ENCODE measurements around the gene PCDHGB3. TPM values are rescaled to one million over a fixed set of nuclear protein-coding genes. Genes with fewer than 3 reads are reported as not detected.

PCDHGB3 gene
- total RNA-seq, 1 experiment from 2014 or later, result 0.25 TPM

DNA sequence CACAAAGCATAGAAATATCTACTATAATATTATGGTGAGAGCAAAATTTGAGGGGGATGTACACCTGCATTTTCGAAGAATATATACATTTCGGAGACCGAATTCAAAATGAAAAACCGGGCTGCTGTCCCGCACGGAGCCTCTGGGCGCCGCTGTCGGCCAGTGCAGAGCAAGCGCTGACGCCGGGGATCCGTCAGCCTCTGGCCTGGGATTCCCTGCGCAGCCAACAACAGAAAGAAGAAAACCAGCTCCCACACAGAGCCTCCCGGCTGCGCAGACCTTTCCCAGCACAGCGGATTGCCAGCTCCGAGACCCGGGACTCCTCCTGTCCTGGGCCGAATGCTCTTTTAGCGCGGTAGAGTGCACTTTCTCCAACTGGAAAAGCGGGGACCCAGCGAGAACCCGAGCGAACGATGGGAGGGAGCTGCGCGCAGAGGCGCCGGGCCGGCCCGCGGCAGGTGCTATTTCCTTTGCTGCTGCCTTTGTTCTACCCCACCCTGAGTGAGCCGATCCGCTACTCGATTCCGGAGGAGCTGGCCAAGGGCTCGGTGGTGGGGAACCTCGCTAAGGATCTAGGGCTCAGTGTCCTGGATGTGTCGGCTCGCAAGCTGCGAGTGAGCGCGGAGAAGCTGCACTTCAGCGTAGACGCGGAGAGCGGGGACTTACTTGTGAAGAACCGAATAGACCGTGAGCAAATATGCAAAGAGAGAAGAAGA, 37.9 kb downstream of the PCDHGB3 start, which contains the start of gene PCDHGB6:
Gene PCDHGB6, plus strand, starts transcription at position 232 of the 716 bp plus-strand sequence. Its CDS starts 182 bp downstream, at position 414.

DNA sequence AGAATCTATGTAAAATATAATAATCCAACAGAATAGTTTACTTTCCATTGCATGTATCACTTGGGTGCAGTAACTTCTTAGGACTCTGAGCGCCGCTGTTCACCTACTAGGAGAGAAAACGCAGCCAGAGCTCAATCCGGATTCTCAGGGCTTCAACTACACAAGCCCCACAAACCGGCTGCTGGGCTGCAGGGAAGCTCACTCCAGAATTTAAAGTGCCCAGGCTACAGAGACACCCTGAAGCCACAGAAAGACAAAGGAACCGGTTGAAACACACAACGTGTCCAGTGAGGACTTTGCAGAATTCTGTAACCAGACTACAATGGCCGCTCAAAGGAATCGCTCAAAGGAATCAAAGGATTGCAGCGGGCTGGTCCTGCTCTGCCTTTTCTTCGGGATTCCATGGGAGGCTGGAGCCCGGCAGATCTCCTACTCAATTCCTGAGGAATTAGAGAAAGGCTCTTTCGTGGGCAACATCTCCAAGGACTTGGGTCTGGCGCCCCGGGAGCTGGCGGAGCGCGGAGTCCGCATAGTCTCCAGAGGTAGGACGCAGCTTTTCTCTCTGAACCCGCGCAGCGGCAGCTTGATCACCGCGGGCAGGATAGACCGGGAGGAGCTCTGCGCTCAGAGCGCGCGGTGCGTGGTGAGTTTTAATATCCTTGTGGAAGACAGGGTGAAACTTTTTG, 43.0 kb downstream of the PCDHGB3 start, which contains the start of gene PCDHGA10:
Gene PCDHGA10, plus strand, starts transcription at position 134 of the 686 bp plus-strand sequence. Its CDS starts 189 bp downstream, at position 323.

DNA sequence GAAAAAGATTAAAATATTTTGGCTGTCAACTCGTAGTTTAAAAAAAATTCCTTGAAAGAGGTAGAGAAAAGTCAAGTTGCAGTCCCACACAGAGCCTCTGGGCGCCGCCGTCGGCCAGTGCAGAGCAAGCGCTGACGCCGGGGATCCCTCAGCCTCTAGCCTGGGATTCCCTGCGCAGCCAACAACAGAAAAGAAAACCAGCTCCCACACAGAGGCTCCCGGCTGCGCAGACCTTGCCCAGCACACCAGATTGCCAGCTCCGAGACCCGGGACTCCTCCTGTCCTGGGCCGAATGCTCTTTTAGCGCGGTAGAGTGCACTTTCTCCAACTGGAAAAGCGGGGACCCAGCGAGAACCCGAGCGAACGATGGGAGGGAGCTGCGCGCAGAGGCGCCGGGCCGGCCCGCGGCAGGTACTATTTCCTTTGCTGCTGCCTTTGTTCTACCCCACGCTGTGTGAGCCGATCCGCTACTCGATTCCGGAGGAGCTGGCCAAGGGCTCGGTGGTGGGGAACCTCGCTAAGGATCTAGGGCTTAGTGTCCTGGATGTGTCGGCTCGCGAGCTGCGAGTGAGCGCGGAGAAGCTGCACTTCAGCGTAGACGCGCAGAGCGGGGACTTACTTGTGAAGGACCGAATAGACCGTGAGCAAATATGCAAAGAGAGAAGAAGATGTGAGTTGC, 47.6 kb downstream of the PCDHGB3 start, which contains the start of gene PCDHGB7:
Gene PCDHGB7, plus strand, starts transcription at position 184 of the 679 bp plus-strand sequence. Its CDS starts 183 bp downstream, at position 367.

DNA sequence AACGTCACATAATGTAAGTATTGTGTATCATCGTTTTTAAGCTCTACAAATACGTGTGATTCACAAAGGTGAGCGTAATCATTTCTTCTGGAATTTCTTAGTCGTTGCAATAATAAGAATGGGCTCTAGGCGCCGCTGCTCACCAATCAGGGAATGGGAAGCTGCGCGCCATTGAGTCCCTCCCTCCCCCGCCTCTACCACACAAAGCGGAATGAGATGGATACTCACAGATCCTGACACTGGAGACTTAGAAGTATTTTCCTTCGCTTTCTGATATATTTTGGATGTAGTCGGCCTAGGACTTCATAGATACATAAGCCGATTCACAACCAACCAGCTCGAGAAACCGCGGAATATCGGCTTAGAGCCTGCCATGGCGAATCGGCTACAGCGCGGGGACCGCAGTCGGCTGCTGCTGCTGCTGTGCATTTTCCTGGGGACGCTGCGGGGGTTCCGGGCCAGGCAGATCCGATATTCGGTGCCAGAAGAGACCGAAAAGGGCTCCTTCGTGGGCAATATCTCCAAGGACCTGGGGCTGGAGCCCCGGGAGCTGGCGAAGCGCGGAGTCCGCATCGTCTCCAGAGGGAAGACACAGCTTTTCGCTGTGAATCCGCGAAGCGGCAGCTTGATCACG, 50.9 kb downstream of the PCDHGB3 start, which contains the start of gene PCDHGA11:
Gene PCDHGA11, plus strand, starts transcription at position 197 of the 634 bp plus-strand sequence. Its CDS starts 177 bp downstream, at position 374.

Other genes starting within 250 kb of the PCDHGB3 start
- 0.03 to 0.09 TPM (median 0.06 TPM) in 4 of 5 replicates, not detected in the other for gene PCDHB4, start 248.4 kb upstream of the PCDHGB3 start, total RNA-seq (2022; extraction: Qiagen RNA extraction; ENCODE audit: low read depth)
- 1.2 to 1.9 TPM (median 1.5 TPM) in 5 replicates for gene PCDHB5, start 235.0 kb upstream of the PCDHGB3 start, total RNA-seq (2022; extraction: Qiagen RNA extraction; ENCODE audit: low read depth)
- 0.89 to 1.2 TPM (median 1.1 TPM) in 5 replicates for gene PCDHB6, start 220.2 kb upstream of the PCDHGB3 start, total RNA-seq (2022; extraction: Qiagen RNA extraction; ENCODE audit: low read depth)
- 0.01 TPM in 1 of 5 replicates, not detected in the others for gene PCDHB7, start 197.6 kb upstream of the PCDHGB3 start, total RNA-seq (2022; extraction: Qiagen RNA extraction; ENCODE audit: low read depth)
- gene PCDHB8, start 192.5 kb upstream of the PCDHGB3 start, total RNA-seq (2022; extraction: Qiagen RNA extraction; ENCODE audit: low read depth), result 0.24 to 0.42 TPM (median 0.37 TPM) in 5 replicates
- gene PCDHB16, start 187.9 kb upstream of the PCDHGB3 start, total RNA-seq (2022; extraction: Qiagen RNA extraction; ENCODE audit: low read depth), result 0.05 to 0.10 TPM (median 0.08 TPM) in 4 of 5 replicates, not detected in the other
- gene PCDHB9, start 183.1 kb upstream of the PCDHGB3 start, total RNA-seq (2022; extraction: Qiagen RNA extraction; ENCODE audit: low read depth), result 0.01 to 0.03 TPM in 2 of 5 replicates, not detected in the others
- gene PCDHB10, start 177.9 kb upstream of the PCDHGB3 start, total RNA-seq (2022; extraction: Qiagen RNA extraction; ENCODE audit: low read depth), result 0.03 to 0.06 TPM in 2 of 5 replicates, not detected in the others
- 0.06 to 0.14 TPM (median 0.09 TPM) in 5 replicates for gene PCDHB11, start 170.6 kb upstream of the PCDHGB3 start, total RNA-seq (2022; extraction: Qiagen RNA extraction; ENCODE audit: low read depth)
- 0.07 TPM in 1 of 5 replicates, not detected in the others for gene PCDHB12, start 161.5 kb upstream of the PCDHGB3 start, total RNA-seq (2022; extraction: Qiagen RNA extraction; ENCODE audit: low read depth)
- 0.02 to 0.08 TPM (median 0.07 TPM) in 5 replicates for gene PCDHB13, start 156.3 kb upstream of the PCDHGB3 start, total RNA-seq (2022; extraction: Qiagen RNA extraction; ENCODE audit: low read depth)
- 0.06 to 0.13 TPM (median 0.09 TPM) in 5 replicates for gene PCDHB14, start 146.9 kb upstream of the PCDHGB3 start, total RNA-seq (2022; extraction: Qiagen RNA extraction; ENCODE audit: low read depth)
- 0.05 to 0.07 TPM (median 0.06 TPM) in 4 of 5 replicates, not detected in the other for gene PCDHB15, start 124.8 kb upstream of the PCDHGB3 start, total RNA-seq (2022; extraction: Qiagen RNA extraction; ENCODE audit: low read depth)
- gene SLC25A2, start 66.2 kb upstream of the PCDHGB3 start, total RNA-seq (2022; extraction: Qiagen RNA extraction; ENCODE audit: low read depth), result not detected in 5 replicates
- 66.8 to 81.4 TPM (median 74.0 TPM) in 5 replicates for gene TAF7, start 49.5 kb upstream of the PCDHGB3 start, total RNA-seq (2022; extraction: Qiagen RNA extraction; ENCODE audit: low read depth)
- 0.27 to 0.49 TPM (median 0.31 TPM) in 5 replicates for gene PCDHGA1, start 39.7 kb upstream of the PCDHGB3 start, total RNA-seq (2022; extraction: Qiagen RNA extraction; ENCODE audit: low read depth)
- 0.44 to 0.73 TPM (median 0.59 TPM) in 5 replicates for gene PCDHGA2, start 31.5 kb upstream of the PCDHGB3 start, total RNA-seq (2022; extraction: Qiagen RNA extraction; ENCODE audit: low read depth)
- gene PCDHGA3, start 26.4 kb upstream of the PCDHGB3 start, total RNA-seq (2022; extraction: Qiagen RNA extraction; ENCODE audit: low read depth), result 0.05 to 0.09 TPM in 2 of 5 replicates, not detected in the others
- 1.0 to 2.1 TPM (median 1.9 TPM) in 5 replicates for gene PCDHGB1, start 20.1 kb upstream of the PCDHGB3 start, total RNA-seq (2022; extraction: Qiagen RNA extraction; ENCODE audit: low read depth)
- gene PCDHGA4, start 15.2 kb upstream of the PCDHGB3 start, total RNA-seq (2022; extraction: Qiagen RNA extraction; ENCODE audit: low read depth), result 0.08 to 0.20 TPM (median 0.10 TPM) in 5 replicates
- gene PCDHGB2, start 10.2 kb upstream of the PCDHGB3 start, total RNA-seq (2022; extraction: Qiagen RNA extraction; ENCODE audit: low read depth), result 0.07 to 0.19 TPM (median 0.17 TPM) in 5 replicates
- 0.11 to 0.17 TPM (median 0.15 TPM) in 5 replicates for gene PCDHGA5, start 6.1 kb upstream of the PCDHGB3 start, total RNA-seq (2022; extraction: Qiagen RNA extraction; ENCODE audit: low read depth)
- gene PCDHGA6, start 3.6 kb downstream of the PCDHGB3 start, total RNA-seq (2022; extraction: Qiagen RNA extraction; ENCODE audit: low read depth), result 0.13 to 0.28 TPM (median 0.22 TPM) in 5 replicates
- gene PCDHGA7, start 12.5 kb downstream of the PCDHGB3 start, total RNA-seq (2022; extraction: Qiagen RNA extraction; ENCODE audit: low read depth), result 0.72 to 1.3 TPM (median 0.96 TPM) in 5 replicates
- gene PCDHGB4, start 17.5 kb downstream of the PCDHGB3 start, total RNA-seq (2022; extraction: Qiagen RNA extraction; ENCODE audit: low read depth), result 0.66 to 1.0 TPM (median 0.73 TPM) in 5 replicates
- gene PCDHGA8, start 22.4 kb downstream of the PCDHGB3 start, total RNA-seq (2022; extraction: Qiagen RNA extraction; ENCODE audit: low read depth), result 0.02 TPM in 2 of 5 replicates, not detected in the others
- 1.9 to 2.8 TPM (median 2.4 TPM) in 5 replicates for gene PCDHGB5, start 27.7 kb downstream of the PCDHGB3 start, total RNA-seq (2022; extraction: Qiagen RNA extraction; ENCODE audit: low read depth)
- gene PCDHGA9, start 32.5 kb downstream of the PCDHGB3 start, total RNA-seq (2022; extraction: Qiagen RNA extraction; ENCODE audit: low read depth), result 0.06 to 0.14 TPM (median 0.08 TPM) in 3 of 5 replicates, not detected in the others
- gene PCDHGB6, start 37.8 kb downstream of the PCDHGB3 start, total RNA-seq (2022; extraction: Qiagen RNA extraction; ENCODE audit: low read depth), result 0.06 to 0.12 TPM (median 0.09 TPM) in 4 of 5 replicates, not detected in the other
- gene PCDHGA10, start 42.7 kb downstream of the PCDHGB3 start, total RNA-seq (2022; extraction: Qiagen RNA extraction; ENCODE audit: low read depth), result 0.01 TPM in 1 of 5 replicates, not detected in the others
- 0.03 to 0.16 TPM (median 0.07 TPM) in 5 replicates for gene PCDHGB7, start 47.4 kb downstream of the PCDHGB3 start, total RNA-seq (2022; extraction: Qiagen RNA extraction; ENCODE audit: low read depth)
- gene PCDHGA11, start 50.8 kb downstream of the PCDHGB3 start, total RNA-seq (2022; extraction: Qiagen RNA extraction; ENCODE audit: low read depth), result 0.02 TPM in 1 of 5 replicates, not detected in the others
- gene PCDHGA12, start 60.3 kb downstream of the PCDHGB3 start, total RNA-seq (2022; extraction: Qiagen RNA extraction; ENCODE audit: low read depth), result 0.02 TPM in 1 of 5 replicates, not detected in the others
- 6.1 to 7.1 TPM (median 6.4 TPM) in 5 replicates for gene PCDHGC3, start 105.7 kb downstream of the PCDHGB3 start, total RNA-seq (2022; extraction: Qiagen RNA extraction; ENCODE audit: low read depth)
- 0.02 to 0.15 TPM (median 0.05 TPM) in 3 of 5 replicates, not detected in the others for gene PCDHGC4, start 114.8 kb downstream of the PCDHGB3 start, total RNA-seq (2022; extraction: Qiagen RNA extraction; ENCODE audit: low read depth)
- 0.05 TPM in 1 of 5 replicates, not detected in the others for gene PCDHGC5, start 118.8 kb downstream of the PCDHGB3 start, total RNA-seq (2022; extraction: Qiagen RNA extraction; ENCODE audit: low read depth)
- 91.7 to 103 TPM (median 97.5 TPM) in 5 replicates for gene DIAPH1, start 248.8 kb downstream of the PCDHGB3 start, total RNA-seq (2022; extraction: Qiagen RNA extraction; ENCODE audit: low read depth)

Measured in A549 treated with CpdA at 1 μM for 4 hours (cell line).